Uterine smooth muscle cell (primary cell): Measurements from ENCODE around the gene IMMP2L. TPM values are rescaled to one million over a fixed set of nuclear protein-coding genes. Genes with fewer than 3 reads are reported as not detected.

Experiments
- total RNA-seq: library from RNA; depleted of rRNA; stranded (reverse); fragments of >200 nt; gene quantifications from 2 replicates; pipeline ENCODE4 v1.2.3, GENCODE V29; 2014

Gene IMMP2L
- total RNA-seq, result 16.0 and 22.6 TPM in 2 replicates

DNA sequence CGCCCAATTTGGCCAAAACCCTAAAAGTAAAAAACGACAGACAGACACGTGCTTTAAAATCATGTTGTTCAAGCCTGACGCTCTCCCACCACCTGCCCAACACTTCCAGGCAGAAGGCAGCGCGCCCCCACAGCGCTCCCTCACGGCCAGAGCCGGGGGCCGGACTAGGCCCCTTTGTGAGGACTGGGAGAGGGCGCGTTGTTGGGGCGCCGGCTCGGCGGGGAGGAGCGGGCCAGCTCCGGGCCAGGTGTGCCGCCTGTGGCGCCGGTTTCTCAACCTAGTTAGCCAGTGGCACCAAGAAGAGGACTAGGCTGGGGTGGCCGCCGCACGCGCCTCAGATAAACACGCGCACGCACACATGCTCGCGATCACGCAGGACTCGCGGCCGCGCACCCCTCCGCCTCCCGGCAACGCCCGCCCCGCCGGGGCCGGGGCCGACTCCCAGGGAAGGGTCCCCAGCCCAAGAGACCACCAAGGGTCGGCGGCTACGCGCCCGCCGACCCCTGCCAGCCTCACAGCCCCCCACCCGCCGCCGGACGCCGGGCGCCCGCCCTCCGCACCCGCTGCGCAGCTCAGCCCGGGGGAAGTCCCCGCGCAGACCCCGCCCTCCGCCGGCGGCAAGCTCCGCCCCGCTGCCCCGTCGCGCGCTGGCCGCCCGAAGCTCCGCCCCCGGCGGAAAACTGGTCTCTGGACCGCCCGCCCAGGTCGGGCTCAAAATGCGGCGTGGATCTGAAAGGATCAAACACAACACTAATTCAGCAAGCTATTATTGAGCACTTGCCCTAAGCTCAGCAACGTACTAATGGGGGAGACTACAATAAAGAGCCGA, at the start of gene IMMP2L:
TSS of gene IMMP2L (minus strand) at position 589 of the 829 bp plus-strand sequence.

GRCh38 chr7:111090846-111091245, 471.4 kb downstream of the IMMP2L start, which contains the start of gene LRRN3:
TSS of gene LRRN3 (plus strand) at chr7:111091127. CDS start at chr7:111122773, 31,646 bp downstream.

